Prostate gland (tissue), 2 donors: ENCODE data around the gene SBSN.

ENCODE experiments used
- POLR2A ChIP-seq: fragments of 450-650 bp; IDR thresholded peaks from one replicate; pipeline ENCODE4 v1.6.1; 2016; ENCODE audit warnings: antibody characterized with exemption, mild to moderate bottlenecking
- TF ChIP-seq, protein P1 (sequence below), 4 experiments: fragments of 200-600 bp in 2 of 4; fragments of 450-650 bp in 2 of 4; sonication (generic) in 2 of 4; IDR thresholded peaks; 1 replicate in 3 of 4; 2 replicates in 1 of 4; pipeline ENCODE4 v1.5.1; 2016 to 2019; ENCODE audit warnings: antibody characterized with exemption in 4 of 4, mild to moderate bottlenecking in 2 of 4, moderate library complexity in 2 of 4

DNA sequence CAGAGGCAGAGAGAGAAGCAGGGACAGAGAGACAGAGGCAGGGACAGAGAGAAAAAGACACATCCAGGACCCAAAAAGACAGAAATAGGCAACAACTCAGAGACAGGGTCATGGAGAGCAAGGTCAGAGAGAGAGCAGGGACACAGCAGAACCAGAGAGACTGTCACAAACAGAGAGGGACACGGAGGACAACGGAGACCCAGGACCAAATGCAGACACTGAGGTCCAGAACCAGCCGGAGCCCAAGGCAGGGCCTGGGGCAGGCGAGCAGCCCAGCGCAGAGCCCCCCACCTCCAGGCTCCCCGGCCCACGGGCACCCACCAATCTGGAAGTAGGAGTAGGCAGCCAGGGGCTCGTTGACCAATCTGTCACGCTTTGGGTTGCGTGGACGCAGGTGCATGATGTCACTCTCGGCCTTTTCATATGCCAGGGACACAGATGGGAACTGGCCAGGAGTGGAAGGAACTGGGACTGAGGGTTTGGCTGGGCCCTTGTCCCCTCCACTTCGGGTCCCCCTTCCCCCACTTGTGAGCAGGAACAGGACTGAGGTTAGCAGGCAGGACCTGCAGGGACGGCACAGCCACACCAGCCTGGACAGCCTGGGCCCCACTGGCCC is 25.4 kb upstream of the SBSN start:
- TF ChIP-seq, protein P1, sequence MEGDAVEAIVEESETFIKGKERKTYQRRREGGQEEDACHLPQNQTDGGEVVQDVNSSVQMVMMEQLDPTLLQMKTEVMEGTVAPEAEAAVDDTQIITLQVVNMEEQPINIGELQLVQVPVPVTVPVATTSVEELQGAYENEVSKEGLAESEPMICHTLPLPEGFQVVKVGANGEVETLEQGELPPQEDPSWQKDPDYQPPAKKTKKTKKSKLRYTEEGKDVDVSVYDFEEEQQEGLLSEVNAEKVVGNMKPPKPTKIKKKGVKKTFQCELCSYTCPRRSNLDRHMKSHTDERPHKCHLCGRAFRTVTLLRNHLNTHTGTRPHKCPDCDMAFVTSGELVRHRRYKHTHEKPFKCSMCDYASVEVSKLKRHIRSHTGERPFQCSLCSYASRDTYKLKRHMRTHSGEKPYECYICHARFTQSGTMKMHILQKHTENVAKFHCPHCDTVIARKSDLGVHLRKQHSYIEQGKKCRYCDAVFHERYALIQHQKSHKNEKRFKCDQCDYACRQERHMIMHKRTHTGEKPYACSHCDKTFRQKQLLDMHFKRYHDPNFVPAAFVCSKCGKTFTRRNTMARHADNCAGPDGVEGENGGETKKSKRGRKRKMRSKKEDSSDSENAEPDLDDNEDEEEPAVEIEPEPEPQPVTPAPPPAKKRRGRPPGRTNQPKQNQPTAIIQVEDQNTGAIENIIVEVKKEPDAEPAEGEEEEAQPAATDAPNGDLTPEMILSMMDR (IDR thresholded peaks at IDR 0.05), result no peak
- no peak for TF ChIP-seq POLR2A
